ENCODE measurements around the gene CABP7. TPM values are rescaled to one million over a fixed set of nuclear protein-coding genes. Genes with fewer than 3 reads are reported as not detected.

CABP7 gene
- total and polyA plus RNA-seq, 2 donors (not counting 1 experiment from before 2014, with no cell fraction given) = 0.03 TPM; not detected in 1

DNA sequence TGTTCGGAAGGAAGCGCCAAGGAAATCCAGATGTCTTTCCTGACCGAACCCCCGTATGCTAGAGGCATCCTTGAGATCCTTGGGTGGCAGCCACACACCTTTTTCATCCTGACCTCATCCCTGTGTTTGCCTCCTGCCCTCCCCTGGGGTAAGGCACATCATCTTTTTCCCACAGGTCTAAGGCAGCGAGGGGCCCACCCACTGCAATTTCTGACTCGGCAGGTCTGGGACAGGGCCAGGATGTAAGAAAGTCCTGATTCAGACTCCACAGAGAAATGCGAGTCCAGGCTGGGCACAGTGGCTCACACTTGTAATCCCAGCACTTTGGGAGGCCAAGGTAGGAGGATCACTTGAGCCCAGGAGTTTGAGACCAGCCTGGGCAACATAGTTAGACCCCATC, 36.5 kb downstream of the CABP7 start:
- intact Hi-C loops (cut with micrococcal nuclease) = no loop called here

DNA sequence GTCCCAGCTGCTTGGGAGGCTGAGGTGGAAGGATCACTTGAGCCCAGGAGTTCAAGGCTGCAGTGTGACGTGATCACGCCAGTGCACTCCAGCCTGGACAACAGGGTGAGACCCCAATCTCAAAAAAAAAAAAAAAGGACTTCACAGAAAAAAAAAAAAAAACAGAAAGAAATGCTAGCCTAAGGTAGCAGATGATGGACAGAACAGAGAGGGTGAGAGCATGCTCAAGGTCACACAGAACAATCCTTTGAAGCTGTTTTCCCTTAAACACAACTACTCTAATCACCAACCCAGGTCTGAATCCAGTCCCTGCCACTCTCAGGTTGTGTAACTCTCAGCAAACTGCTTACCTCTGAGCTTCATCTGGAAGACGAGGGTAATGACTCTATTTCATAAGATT, 37.3 kb downstream of the CABP7 start:
- 100% methylated on average over 1 of the region's 3 CpGs for WGBS (ENCODE audit: insufficient coverage)
- TF ChIP-seq EZH2 (IDR thresholded peaks at IDR 0.05; ENCODE audit: borderline replicate concordance, insufficient read depth, low read depth, low read length, poor library complexity, severe bottlenecking) (no peak), CTCF (IDR thresholded peaks at IDR 0.05) (no peak)
- ATAC-seq (ENCODE audit: low read depth) = no peak
- peaks cover 0 to 1% of the 10 kb centered on the region in 2 experiments for H3K36me3 ChIP-seq (replicated peaks in 1 of 2; ENCODE audit: control extremely low read depth in 1 of 2, control insufficient read depth in 1 of 2, extremely low read depth in 1 of 2, insufficient read depth in 2 of 2, low read length in 1 of 2)
- no peaks in the 10 kb centered on the region for H3K27me3 Mint-ChIP-seq
- ChIA-PET POLR2A (interaction anchor here (0.7 kb wide), 4 partner anchors 12 to 490 kb away, joined by 3 to 13 read pairs (median 10); no protein-coding TSS in a partner anchor), CTCF (no interaction called here)
- intact Hi-C loops (cut with micrococcal nuclease) = no loop called here
- peaks cover 6% of the 10 kb centered on the region for H3K4me1 Mint-ChIP-seq
- H3K27me3 ChIP-seq (replicated peaks in 1 of 4; ENCODE audit: control extremely low read depth in 1 of 4, control insufficient read depth in 3 of 4, insufficient read depth in 4 of 4, low read length in 3 of 4) = no peaks in the 10 kb centered on the region
- no peaks in the 10 kb centered on the region for H3K4me1 ChIP-seq (ENCODE audit: control insufficient read depth in 2 of 2, insufficient read depth in 2 of 2, low read length in 2 of 2)
- no peak overlapping the region for H3K4me3 ChIP-seq (ENCODE audit: control extremely low read depth in 1 of 5, extremely low read depth in 1 of 5, insufficient read depth in 1 of 5, low read depth in 2 of 5, low read length in 4 of 5)
- no peak overlapping the region for H3K27ac Mint-ChIP-seq
- no peak overlapping the region for H3K9ac ChIP-seq (ENCODE audit: low read length)
- no peak overlapping the region for H3K27ac ChIP-seq (ENCODE audit: low read length in 2 of 2)
- H3K79me2 ChIP-seq (ENCODE audit: control insufficient read depth, insufficient read depth, low read length) = peaks cover 24% of the 10 kb centered on the region
- no peaks in the 10 kb centered on the region for H3K9me3 Mint-ChIP-seq (ENCODE audit: insufficient read depth)
- H3K4me3 Mint-ChIP-seq = no peak overlapping the region
- no peak overlapping the region for H2AFZ ChIP-seq (ENCODE audit: insufficient read depth, low read depth, low read length, poor library complexity, severe bottlenecking)
- peaks cover 4% of the 10 kb centered on the region for H4K20me1 ChIP-seq (ENCODE audit: control insufficient read depth, insufficient read depth, low read length, poor library complexity, severe bottlenecking)
- no peaks in the 10 kb centered on the region for H3K9me3 ChIP-seq (ENCODE audit: control extremely low read depth in 1 of 3, control insufficient read depth in 2 of 3, insufficient read depth in 1 of 3, low read length in 2 of 3)
- no peak for DNase-seq
- no peak overlapping the region for H3K4me2 ChIP-seq (replicated peaks; ENCODE audit: low read depth, low read length, poor library complexity, severe bottlenecking)

More for the DNA sequence above, 36.5 kb downstream of the CABP7 start:
- 96% methylated on average over 7 of the region's 7 CpGs for WGBS (ENCODE audit: insufficient coverage)
- Histone ChIP-seq H3K27me3 (replicated peaks in 1 of 4; ENCODE audit: control extremely low read depth in 1 of 4, control insufficient read depth in 3 of 4, insufficient read depth in 4 of 4, low read length in 3 of 4) (no peaks in the 10 kb centered on the region), H2AFZ (ENCODE audit: insufficient read depth, low read depth, low read length, poor library complexity, severe bottlenecking) (no peak overlapping the region), H3K79me2 (ENCODE audit: control insufficient read depth, insufficient read depth, low read length) (peaks cover 24% of the 10 kb centered on the region), H3K27ac (ENCODE audit: low read length in 2 of 2) (no peak overlapping the region), H3K4me3 (ENCODE audit: control extremely low read depth in 1 of 5, extremely low read depth in 1 of 5, insufficient read depth in 1 of 5, low read depth in 2 of 5, low read length in 4 of 5) (no peak overlapping the region), H3K9ac (ENCODE audit: low read length) (no peak overlapping the region), H3K9me3 (ENCODE audit: control extremely low read depth in 1 of 3, control insufficient read depth in 2 of 3, insufficient read depth in 1 of 3, low read length in 2 of 3) (no peaks in the 10 kb centered on the region), H3K36me3 (replicated peaks in 1 of 2; ENCODE audit: control extremely low read depth in 1 of 2, control insufficient read depth in 1 of 2, extremely low read depth in 1 of 2, insufficient read depth in 2 of 2, low read length in 1 of 2) (peaks cover 0 to 1% of the 10 kb centered on the region in 2 experiments), H4K20me1 (ENCODE audit: control insufficient read depth, insufficient read depth, low read length, poor library complexity, severe bottlenecking) (peaks cover 4% of the 10 kb centered on the region), H3K4me2 (replicated peaks; ENCODE audit: low read depth, low read length, poor library complexity, severe bottlenecking) (no peak overlapping the region), H3K4me1 (ENCODE audit: control insufficient read depth in 2 of 2, insufficient read depth in 2 of 2, low read length in 2 of 2) (no peaks in the 10 kb centered on the region)
- Mint-ChIP-seq H3K27me3 (no peaks in the 10 kb centered on the region), H3K27ac (no peak overlapping the region), H3K4me3 (no peak overlapping the region), H3K9me3 (ENCODE audit: insufficient read depth) (no peaks in the 10 kb centered on the region), H3K4me1 (peaks cover 6% of the 10 kb centered on the region)
- DNase-seq (no peak), ATAC-seq (ENCODE audit: low read depth) (no peak)
- CTCF ChIA-PET = interaction anchor here (1.0 kb wide), 1 partner anchor 9 kb away, joined by 3 read pairs; no protein-coding TSS in a partner anchor
- no peak for TF ChIP-seq EZH2 (IDR thresholded peaks at IDR 0.05; ENCODE audit: borderline replicate concordance, insufficient read depth, low read depth, low read length, poor library complexity, severe bottlenecking)
- POLR2A ChIA-PET = interaction anchor here (0.7 kb wide), 1 partner anchor 12 kb away, joined by 9 read pairs; no protein-coding TSS in a partner anchor
